ENCODE measurements around the gene SOWAHB.

SOWAHB gene

DNA sequence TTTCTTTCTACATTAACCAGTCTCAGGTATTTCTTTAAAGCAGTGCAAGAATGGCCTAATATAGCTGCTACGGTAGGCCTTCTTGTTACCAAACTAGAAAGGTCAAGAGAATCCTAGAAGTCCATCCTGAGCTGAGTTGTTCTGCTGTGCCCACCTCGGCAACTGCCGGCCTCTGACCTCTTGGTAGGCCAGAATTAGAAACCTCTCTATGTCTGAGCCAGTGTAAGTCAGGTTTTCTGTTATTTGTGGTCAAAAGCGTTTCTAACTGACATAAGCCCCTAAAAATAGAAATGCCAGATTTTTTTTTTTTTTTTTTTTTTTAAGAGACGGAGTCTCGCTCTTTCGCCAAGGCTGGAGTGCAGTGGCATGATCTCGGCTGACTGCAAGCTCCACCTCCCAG is 43.1 kb downstream of the SOWAHB start:
- no peak for ATAC-seq (ENCODE audit: insufficient read depth, low read depth)
- H3K4me2 ChIP-seq (ENCODE audit: insufficient read depth, low read length): no peak overlapping the region
- no peak overlapping the region for H3K27ac ChIP-seq (ENCODE audit: low read length)

GRCh38 chr4:76851375-76851774 is 46.6 kb downstream of the SOWAHB start:
- no peaks in the 10 kb centered on the region for H3K27me3 ChIP-seq (ENCODE audit: insufficient read depth, low read length, poor library complexity)
- no peaks in the 10 kb centered on the region for H3K4me1 ChIP-seq (ENCODE audit: insufficient read depth, low read length)
- H3K9me3 ChIP-seq (ENCODE audit: insufficient read depth, low read length, severe bottlenecking): no peaks in the 10 kb centered on the region
- no peak for DNase-seq
- no peak overlapping the region for H3K4me3 ChIP-seq (ENCODE audit: low read depth in 1 of 2, low read length in 2 of 2)
- H3K27ac ChIP-seq (ENCODE audit: low read length): no peak overlapping the region
- no peak overlapping the region for H2AFZ ChIP-seq (ENCODE audit: low read depth, low read length)
- no peak overlapping the region for H3K9ac ChIP-seq (ENCODE audit: low read depth, low read length)
- H3K36me3 ChIP-seq (ENCODE audit: insufficient read depth, low read length): no peaks in the 10 kb centered on the region
- TF ChIP-seq EZH2 (IDR thresholded peaks at IDR 0.05; ENCODE audit: borderline replicate concordance, low read depth, low read length, severe bottlenecking): no peak
- TF ChIP-seq, protein P1, sequence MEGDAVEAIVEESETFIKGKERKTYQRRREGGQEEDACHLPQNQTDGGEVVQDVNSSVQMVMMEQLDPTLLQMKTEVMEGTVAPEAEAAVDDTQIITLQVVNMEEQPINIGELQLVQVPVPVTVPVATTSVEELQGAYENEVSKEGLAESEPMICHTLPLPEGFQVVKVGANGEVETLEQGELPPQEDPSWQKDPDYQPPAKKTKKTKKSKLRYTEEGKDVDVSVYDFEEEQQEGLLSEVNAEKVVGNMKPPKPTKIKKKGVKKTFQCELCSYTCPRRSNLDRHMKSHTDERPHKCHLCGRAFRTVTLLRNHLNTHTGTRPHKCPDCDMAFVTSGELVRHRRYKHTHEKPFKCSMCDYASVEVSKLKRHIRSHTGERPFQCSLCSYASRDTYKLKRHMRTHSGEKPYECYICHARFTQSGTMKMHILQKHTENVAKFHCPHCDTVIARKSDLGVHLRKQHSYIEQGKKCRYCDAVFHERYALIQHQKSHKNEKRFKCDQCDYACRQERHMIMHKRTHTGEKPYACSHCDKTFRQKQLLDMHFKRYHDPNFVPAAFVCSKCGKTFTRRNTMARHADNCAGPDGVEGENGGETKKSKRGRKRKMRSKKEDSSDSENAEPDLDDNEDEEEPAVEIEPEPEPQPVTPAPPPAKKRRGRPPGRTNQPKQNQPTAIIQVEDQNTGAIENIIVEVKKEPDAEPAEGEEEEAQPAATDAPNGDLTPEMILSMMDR (IDR thresholded peaks at IDR 0.05; ENCODE audit: borderline replicate concordance, extremely low read depth, low read length, poor library complexity, severe bottlenecking): no peak
- no peaks in the 10 kb centered on the region for H3K79me2 ChIP-seq (ENCODE audit: insufficient read depth, low read length)
- no peaks in the 10 kb centered on the region for H4K20me1 ChIP-seq (ENCODE audit: insufficient read depth, low read length)
- ATAC-seq (ENCODE audit: insufficient read depth, low read depth): no peak
- H3K4me2 ChIP-seq (ENCODE audit: insufficient read depth, low read length): no peak overlapping the region

More for the DNA sequence above, 43.1 kb downstream of the SOWAHB start:
- H3K4me1 ChIP-seq (ENCODE audit: insufficient read depth, low read length): no peaks in the 10 kb centered on the region
- no peak overlapping the region for H3K9ac ChIP-seq (ENCODE audit: low read depth, low read length)
- H3K36me3 ChIP-seq (ENCODE audit: insufficient read depth, low read length): no peaks in the 10 kb centered on the region
- H3K27me3 ChIP-seq (ENCODE audit: insufficient read depth, low read length, poor library complexity): no peaks in the 10 kb centered on the region
- no peak overlapping the region for H3K4me3 ChIP-seq (ENCODE audit: low read depth in 1 of 2, low read length in 2 of 2)
- no peaks in the 10 kb centered on the region for H3K79me2 ChIP-seq (ENCODE audit: insufficient read depth, low read length)
- no peaks in the 10 kb centered on the region for H3K9me3 ChIP-seq (ENCODE audit: insufficient read depth, low read length, severe bottlenecking)
- no peak overlapping the region for H2AFZ ChIP-seq (ENCODE audit: low read depth, low read length)
- no peaks in the 10 kb centered on the region for H4K20me1 ChIP-seq (ENCODE audit: insufficient read depth, low read length)
- no peak for DNase-seq
- TF ChIP-seq, protein P1 (IDR thresholded peaks at IDR 0.05; ENCODE audit: borderline replicate concordance, extremely low read depth, low read length, poor library complexity, severe bottlenecking): no peak
- no peak for TF ChIP-seq EZH2 (IDR thresholded peaks at IDR 0.05; ENCODE audit: borderline replicate concordance, low read depth, low read length, severe bottlenecking)

GRCh38 chr4:76850010-76850441 is 47.9 kb downstream of the SOWAHB start:
- Histone ChIP-seq H3K36me3 (ENCODE audit: insufficient read depth, low read length) (no peaks in the 10 kb centered on the region), H3K4me3 (ENCODE audit: low read depth in 1 of 2, low read length in 2 of 2) (no peak overlapping the region), H3K9ac (ENCODE audit: low read depth, low read length) (no peak overlapping the region), H3K27ac (ENCODE audit: low read length) (no peak overlapping the region), H3K4me1 (ENCODE audit: insufficient read depth, low read length) (no peaks in the 10 kb centered on the region), H3K4me2 (ENCODE audit: insufficient read depth, low read length) (no peak overlapping the region), H3K79me2 (ENCODE audit: insufficient read depth, low read length) (no peaks in the 10 kb centered on the region), H3K9me3 (ENCODE audit: insufficient read depth, low read length, severe bottlenecking) (no peaks in the 10 kb centered on the region), H2AFZ (ENCODE audit: low read depth, low read length) (no peak overlapping the region), H3K27me3 (ENCODE audit: insufficient read depth, low read length, poor library complexity) (no peaks in the 10 kb centered on the region), H4K20me1 (ENCODE audit: insufficient read depth, low read length) (no peaks in the 10 kb centered on the region)
- TF ChIP-seq EZH2 (IDR thresholded peaks at IDR 0.05; ENCODE audit: borderline replicate concordance, low read depth, low read length, severe bottlenecking): no peak
- TF ChIP-seq, protein P1 (IDR thresholded peaks at IDR 0.05; ENCODE audit: borderline replicate concordance, extremely low read depth, low read length, poor library complexity, severe bottlenecking): no peak
- ATAC-seq (ENCODE audit: insufficient read depth, low read depth) (no peak), DNase-seq (no peak)
